ENCODE measurements around the gene TNFRSF18. TPM values are rescaled to one million over a fixed set of nuclear protein-coding genes. Genes with fewer than 3 reads are reported as not detected.
"Not testable (repeated sequence)": the region's sequence is repeated elsewhere in the genome, so short reads cannot be mapped to it uniquely, and the experiment has no call there.

The TNFRSF18 gene
- total RNA-seq, 1 donor from 2014 or later = not detected

DNA sequence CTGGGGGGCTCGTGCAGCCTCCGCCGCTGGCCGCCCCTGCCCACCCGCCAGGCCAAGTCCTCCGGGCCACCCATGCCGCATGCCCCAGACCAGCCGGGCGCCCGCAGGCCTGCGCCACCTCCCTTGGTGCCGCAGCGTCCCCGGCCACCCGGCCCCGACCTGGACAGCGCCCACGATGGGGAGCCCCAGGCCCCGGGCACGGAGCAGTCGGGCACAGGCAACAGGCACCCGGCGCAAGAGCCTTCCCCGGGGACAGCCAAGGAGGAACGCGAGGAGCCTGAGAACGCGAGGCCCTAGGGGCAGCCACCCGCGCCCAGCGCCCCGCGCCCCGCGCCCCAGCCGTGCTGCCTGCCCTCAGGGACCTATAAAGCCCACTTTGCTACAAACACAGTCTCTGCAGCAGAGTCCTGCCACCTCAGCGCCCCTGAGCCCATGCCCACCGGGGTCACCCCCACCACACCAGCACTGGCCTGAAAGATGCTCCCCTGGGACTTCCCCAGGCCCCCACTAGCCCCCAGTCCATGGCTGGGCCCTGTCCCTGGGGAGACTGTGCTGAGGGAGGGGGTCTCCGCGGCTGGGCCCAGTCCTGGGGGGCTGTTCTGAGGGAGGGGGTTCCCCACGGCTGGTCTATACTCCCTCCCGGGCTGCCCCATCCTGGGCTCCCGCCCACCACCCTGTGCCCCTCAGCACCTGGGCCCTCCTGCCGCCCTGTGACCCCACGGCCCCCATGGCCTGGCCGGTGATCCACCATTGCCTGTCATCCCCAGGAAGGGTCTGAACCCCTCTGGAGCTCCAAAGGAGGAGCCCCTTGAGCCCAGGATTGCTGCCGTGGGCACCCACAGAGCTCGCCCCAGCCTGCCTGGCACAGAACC lies 8.6 kb downstream of the TNFRSF18 start:
- TF ChIP-seq, protein P1, sequence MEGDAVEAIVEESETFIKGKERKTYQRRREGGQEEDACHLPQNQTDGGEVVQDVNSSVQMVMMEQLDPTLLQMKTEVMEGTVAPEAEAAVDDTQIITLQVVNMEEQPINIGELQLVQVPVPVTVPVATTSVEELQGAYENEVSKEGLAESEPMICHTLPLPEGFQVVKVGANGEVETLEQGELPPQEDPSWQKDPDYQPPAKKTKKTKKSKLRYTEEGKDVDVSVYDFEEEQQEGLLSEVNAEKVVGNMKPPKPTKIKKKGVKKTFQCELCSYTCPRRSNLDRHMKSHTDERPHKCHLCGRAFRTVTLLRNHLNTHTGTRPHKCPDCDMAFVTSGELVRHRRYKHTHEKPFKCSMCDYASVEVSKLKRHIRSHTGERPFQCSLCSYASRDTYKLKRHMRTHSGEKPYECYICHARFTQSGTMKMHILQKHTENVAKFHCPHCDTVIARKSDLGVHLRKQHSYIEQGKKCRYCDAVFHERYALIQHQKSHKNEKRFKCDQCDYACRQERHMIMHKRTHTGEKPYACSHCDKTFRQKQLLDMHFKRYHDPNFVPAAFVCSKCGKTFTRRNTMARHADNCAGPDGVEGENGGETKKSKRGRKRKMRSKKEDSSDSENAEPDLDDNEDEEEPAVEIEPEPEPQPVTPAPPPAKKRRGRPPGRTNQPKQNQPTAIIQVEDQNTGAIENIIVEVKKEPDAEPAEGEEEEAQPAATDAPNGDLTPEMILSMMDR (IDR thresholded peaks at IDR 0.05; ENCODE audit: borderline replicate concordance) = no peak
- DNase-seq = no peak
- Histone ChIP-seq H3K4me1 (peaks cover 16% of the 10 kb centered on the region), H3K36me3 (no peaks in the 10 kb centered on the region), H3K27ac (replicated peaks) (no peak overlapping the region), H3K4me3 (no peak overlapping the region), H3K9me3 (replicated peaks) (peaks cover 16% of the 10 kb centered on the region), H3K27me3 (ENCODE audit: low read depth) (peaks cover 18% of the 10 kb centered on the region)
- intact Hi-C loops (cut with micrococcal nuclease) = no loop called here

DNA sequence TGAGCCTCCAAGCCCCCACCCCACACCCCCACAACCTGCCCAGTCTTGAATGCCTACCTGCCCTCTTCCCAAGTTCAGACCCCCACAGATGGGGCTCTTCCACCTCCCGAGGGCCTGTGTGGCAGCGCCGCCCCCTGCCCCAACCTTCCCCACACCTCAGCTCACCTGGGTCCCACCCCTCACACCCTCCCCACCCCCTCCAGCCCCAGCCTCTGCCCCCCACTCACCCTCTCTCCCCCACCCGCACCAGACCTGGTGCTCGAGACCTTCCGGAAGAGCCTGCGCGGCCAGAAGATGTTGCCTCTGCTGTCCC lies 9.2 kb downstream of the TNFRSF18 start:
- Histone ChIP-seq H3K4me1 (peaks cover 16% of the 10 kb centered on the region), H3K36me3 (no peaks in the 10 kb centered on the region), H3K9me3 (replicated peaks) (peaks cover 16% of the 10 kb centered on the region), H3K27me3 (ENCODE audit: low read depth) (peaks cover 16% of the 10 kb centered on the region), H3K4me3 (no peak overlapping the region), H3K27ac (replicated peaks) (no peak overlapping the region)
- intact Hi-C loops (cut with micrococcal nuclease) = no loop called here
- no peak for DNase-seq
- TF ChIP-seq, protein P1 (IDR thresholded peaks at IDR 0.05; ENCODE audit: borderline replicate concordance) = no peak

DNA sequence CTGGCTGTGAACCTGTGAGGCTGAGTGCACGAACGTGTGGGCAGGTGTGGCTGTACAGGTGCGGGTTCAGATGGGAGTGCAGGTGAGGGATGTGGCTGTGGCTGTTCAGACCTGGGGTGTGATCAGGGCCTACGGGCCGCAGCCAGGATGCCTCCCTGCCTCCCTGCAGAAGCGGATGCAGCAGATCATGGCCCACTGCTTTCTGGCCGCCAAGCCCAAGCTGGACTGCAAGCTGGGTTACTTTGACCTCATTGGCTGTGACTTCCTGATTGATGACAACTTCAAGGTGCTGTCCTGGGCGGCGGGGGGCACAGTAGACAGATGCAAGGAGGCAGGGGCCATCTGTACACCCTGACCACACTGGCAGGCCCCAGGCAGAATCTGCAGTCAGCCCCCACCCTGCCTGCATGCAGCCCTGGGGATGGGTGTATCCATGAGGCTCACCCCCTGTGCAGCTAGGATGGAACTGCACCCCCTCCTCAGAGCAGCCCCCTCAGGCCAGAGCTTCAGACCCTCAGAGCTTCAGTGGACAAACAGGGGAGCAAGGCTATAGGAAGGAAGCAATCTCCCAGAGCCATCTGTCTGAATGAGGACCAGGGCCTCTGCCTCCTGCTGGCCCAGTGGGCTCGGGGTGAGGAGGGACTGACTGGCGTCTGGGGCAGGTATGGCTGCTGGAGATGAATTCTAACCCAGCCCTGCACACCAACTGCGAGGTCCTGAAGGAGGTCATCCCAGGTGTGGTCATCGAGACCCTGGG lies 9.8 kb downstream of the TNFRSF18 start:
- TF ChIP-seq, protein P1 (IDR thresholded peaks at IDR 0.05; ENCODE audit: borderline replicate concordance) = no peak
- intact Hi-C loops (cut with micrococcal nuclease) = no loop called here

DNA sequence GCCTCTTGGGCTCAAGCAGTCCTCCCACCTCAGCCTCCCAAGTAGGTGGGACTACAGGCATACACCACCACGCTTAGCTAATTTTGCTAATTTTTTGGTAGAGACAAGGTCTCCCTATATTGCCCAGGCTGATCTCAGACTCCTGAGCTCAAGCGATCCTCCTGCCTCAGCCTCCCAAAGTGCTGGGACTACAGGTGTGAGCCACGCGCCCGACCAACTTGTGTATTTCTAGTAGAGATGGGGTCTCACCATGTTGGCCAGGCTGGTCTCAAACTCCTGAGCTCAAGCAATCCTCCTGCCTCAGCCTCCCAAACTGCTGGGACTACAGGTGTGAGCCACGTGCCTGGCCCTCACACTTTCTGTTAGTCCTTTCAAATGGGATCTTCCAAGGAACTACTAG lies 10.7 kb downstream of the TNFRSF18 start:
- H3K36me3 ChIP-seq; H3K4me1 ChIP-seq; H3K4me3 ChIP-seq; H3K27me3 ChIP-seq (ENCODE audit: low read depth); H3K27ac ChIP-seq (replicated peaks); intact Hi-C loops (cut with micrococcal nuclease): not testable (repeated sequence)
- H3K9me3 ChIP-seq (replicated peaks) = peaks cover 16% of the 10 kb centered on the region
- peak; percentile 4 for DNase-seq

More for the DNA sequence above, 9.8 kb downstream of the TNFRSF18 start:
- H3K27me3 ChIP-seq (ENCODE audit: low read depth) = peaks cover 16% of the 10 kb centered on the region
- peaks cover 16% of the 10 kb centered on the region for H3K4me1 ChIP-seq
- no peak overlapping the region for H3K27ac ChIP-seq (replicated peaks)
- DNase-seq = peak; percentile 1
- H3K4me3 ChIP-seq = no peak overlapping the region
- H3K36me3 ChIP-seq = no peaks in the 10 kb centered on the region
- H3K9me3 ChIP-seq (replicated peaks) = peaks cover 16% of the 10 kb centered on the region

DNA sequence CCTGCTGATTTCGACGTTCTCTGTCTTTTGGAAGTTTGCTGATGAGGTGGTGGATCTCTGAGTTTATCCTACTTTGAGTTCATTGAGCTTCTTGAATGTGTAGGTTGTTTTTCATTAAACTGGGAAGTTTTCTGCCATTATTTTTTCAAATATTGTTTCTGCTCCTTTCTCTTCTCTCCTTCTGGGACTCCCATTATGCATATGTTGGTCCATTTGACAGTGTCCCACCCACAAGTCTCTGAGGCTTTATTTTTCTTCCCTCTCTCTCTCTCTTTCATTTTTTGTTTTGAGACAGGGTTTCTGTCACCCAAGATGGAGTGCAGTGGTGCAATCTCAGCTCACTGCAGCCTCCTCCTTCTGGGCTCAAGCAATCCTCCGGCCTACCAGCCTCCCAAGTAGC lies 11.7 kb downstream of the TNFRSF18 start:
- H3K27me3 ChIP-seq (ENCODE audit: low read depth) = no peaks in the 10 kb centered on the region
- H3K36me3 ChIP-seq = no peaks in the 10 kb centered on the region
- DNase-seq = no peak
- TF ChIP-seq, protein P1 (IDR thresholded peaks at IDR 0.05; ENCODE audit: borderline replicate concordance) = no peak
- no peak overlapping the region for H3K4me3 ChIP-seq
- intact Hi-C loops (cut with micrococcal nuclease) = no loop called here
- H3K9me3 ChIP-seq (replicated peaks) = peaks cover 16% of the 10 kb centered on the region
- no peaks in the 10 kb centered on the region for H3K4me1 ChIP-seq
- no peak overlapping the region for H3K27ac ChIP-seq (replicated peaks)

DNA sequence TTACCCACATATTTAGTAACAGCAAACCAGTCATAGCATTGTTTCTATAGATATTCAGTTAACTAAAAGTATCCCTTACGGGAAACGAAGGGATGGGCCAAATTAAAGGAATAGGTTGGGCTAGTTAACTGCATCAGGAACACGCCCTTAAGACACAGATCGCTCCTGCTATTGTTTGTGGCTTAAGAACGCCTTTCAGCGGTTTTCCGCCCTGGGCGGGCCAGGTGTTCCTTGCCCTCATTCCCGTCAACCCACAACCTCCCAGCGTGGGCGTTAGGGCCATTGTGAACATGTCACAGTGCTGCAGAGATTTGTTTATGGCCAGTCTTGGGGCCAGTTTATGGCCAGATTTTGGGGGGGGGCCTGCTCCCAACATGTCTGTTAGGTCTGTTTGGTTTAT lies 14.7 kb downstream of the TNFRSF18 start:
- peaks cover 6% of the 10 kb centered on the region for H3K4me1 ChIP-seq
- intact Hi-C loops (cut with micrococcal nuclease) = no loop called here
- TF ChIP-seq, protein P1 (IDR thresholded peaks at IDR 0.05; ENCODE audit: borderline replicate concordance) = no peak
- no peaks in the 10 kb centered on the region for H3K27me3 ChIP-seq (ENCODE audit: low read depth)
- DNase-seq = no peak
- H3K36me3 ChIP-seq = no peaks in the 10 kb centered on the region
- peaks cover 21% of the 10 kb centered on the region for H3K9me3 ChIP-seq (replicated peaks)
- H3K4me3 ChIP-seq = no peak overlapping the region
- H3K27ac ChIP-seq (replicated peaks) = no peak overlapping the region

Data from left ventricle myocardium inferior (tissue), 1 donor.